SU-DHL-6 (cell line): Measurements from ENCODE around the gene SPACA1.

Experiments
- EZH2phosphoT487 ChIP-seq: fragments of 200-600 bp; sonication (generic), shearing (Covaris generic); conservative IDR thresholded peaks from 2 replicates; pipeline ENCODE4 v1.6.1; 2018; ENCODE audit warnings: mild to moderate bottlenecking, antibody characterized with exemption, low read length, moderate library complexity, mixed read lengths
- TF ChIP-seq, protein P1 (sequence below): fragments of 200-600 bp; sonication (generic); IDR thresholded peaks from one replicate; pipeline ENCODE4 v1.5.1; 2017; ENCODE audit warnings: antibody characterized with exemption, mild to moderate bottlenecking, low read length, moderate library complexity; ENCODE audit not compliant: insufficient read depth, poor library complexity, severe bottlenecking

DNA sequence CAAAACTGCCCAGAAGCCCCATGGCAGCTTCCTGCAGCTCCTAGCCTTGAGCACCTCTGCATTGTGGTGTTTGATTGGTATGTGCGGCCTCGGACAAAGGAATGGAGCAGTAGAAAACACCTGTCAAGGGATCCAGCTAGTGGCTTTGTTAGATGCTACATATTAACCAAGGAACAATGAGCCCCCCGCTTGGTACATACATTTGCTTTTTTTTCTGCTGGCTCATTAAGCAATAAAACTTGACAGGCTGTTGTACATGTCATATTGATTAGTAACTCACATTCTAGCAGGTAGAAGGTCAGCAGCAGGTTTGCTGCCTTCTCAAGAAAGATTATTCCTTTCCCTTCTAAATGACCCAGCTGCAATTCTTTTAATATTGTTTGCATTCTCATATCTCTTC, 937 bp downstream of the SPACA1 start:
- TF ChIP-seq, protein P1, sequence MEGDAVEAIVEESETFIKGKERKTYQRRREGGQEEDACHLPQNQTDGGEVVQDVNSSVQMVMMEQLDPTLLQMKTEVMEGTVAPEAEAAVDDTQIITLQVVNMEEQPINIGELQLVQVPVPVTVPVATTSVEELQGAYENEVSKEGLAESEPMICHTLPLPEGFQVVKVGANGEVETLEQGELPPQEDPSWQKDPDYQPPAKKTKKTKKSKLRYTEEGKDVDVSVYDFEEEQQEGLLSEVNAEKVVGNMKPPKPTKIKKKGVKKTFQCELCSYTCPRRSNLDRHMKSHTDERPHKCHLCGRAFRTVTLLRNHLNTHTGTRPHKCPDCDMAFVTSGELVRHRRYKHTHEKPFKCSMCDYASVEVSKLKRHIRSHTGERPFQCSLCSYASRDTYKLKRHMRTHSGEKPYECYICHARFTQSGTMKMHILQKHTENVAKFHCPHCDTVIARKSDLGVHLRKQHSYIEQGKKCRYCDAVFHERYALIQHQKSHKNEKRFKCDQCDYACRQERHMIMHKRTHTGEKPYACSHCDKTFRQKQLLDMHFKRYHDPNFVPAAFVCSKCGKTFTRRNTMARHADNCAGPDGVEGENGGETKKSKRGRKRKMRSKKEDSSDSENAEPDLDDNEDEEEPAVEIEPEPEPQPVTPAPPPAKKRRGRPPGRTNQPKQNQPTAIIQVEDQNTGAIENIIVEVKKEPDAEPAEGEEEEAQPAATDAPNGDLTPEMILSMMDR, result no peak
- TF ChIP-seq EZH2phosphoT487, result no peak
